Left ventricle myocardium inferior (tissue), 1 donor: ENCODE results near the gene TAF15. TPM values are rescaled to one million over a fixed set of nuclear protein-coding genes. Genes with fewer than 3 reads are reported as not detected.

Source experiments
- DNase-seq: peaks from one replicate; pipeline ENCODE4 v3.0.0-alpha.2; 2020
- H3K27ac ChIP-seq: fragments of 200-600 bp; replicated peaks from 2 replicates; pipeline ENCODE4 v1.8.0; 2021
- H3K27me3 ChIP-seq: fragments of 200-600 bp; 2 replicates; pipeline ENCODE4 v1.8.0; 2021; ENCODE audit warnings: low read depth
- H3K36me3 ChIP-seq: fragments of 200-600 bp; 2 replicates; pipeline ENCODE4 v1.8.0; 2021
- H3K4me1 ChIP-seq: fragments of 200-600 bp; 2 replicates; pipeline ENCODE4 v1.8.0; 2021
- H3K4me3 ChIP-seq: fragments of 200-600 bp; 2 replicates; pipeline ENCODE4 v1.8.0; 2021; ENCODE audit warnings: mild to moderate bottlenecking, moderate library complexity
- H3K9me3 ChIP-seq: fragments of 200-600 bp; replicated peaks from 2 replicates; pipeline ENCODE4 v1.8.0; 2021
- CTCF ChIP-seq: fragments of 200-600 bp; IDR thresholded peaks from 2 replicates; pipeline ENCODE4 v1.8.0; 2021; ENCODE audit warnings: antibody characterized with exemption, mild to moderate bottlenecking, borderline replicate concordance
- intact Hi-C: fragments of 100-400 bp; cut with micrococcal nuclease; formaldehyde crosslinking; loops from one replicate; pipeline ENCODE4 v1.11.0; 2022
- total RNA-seq: library from RNA; stranded (reverse); fragmentation: NEBNext Ultra II Directional; extraction: Animal tissue kit (Norgen Biotek cat#: 25700); gene quantifications from one replicate; pipeline ENCODE4 v1.2.1, GENCODE V29; 2021
- donor health status: DM: no; HTN: yes; CAD: no; lungs with severe emphysema.

Gene TAF15
- total RNA-seq, 1 donor from 2014 or later, result 113 TPM

DNA sequence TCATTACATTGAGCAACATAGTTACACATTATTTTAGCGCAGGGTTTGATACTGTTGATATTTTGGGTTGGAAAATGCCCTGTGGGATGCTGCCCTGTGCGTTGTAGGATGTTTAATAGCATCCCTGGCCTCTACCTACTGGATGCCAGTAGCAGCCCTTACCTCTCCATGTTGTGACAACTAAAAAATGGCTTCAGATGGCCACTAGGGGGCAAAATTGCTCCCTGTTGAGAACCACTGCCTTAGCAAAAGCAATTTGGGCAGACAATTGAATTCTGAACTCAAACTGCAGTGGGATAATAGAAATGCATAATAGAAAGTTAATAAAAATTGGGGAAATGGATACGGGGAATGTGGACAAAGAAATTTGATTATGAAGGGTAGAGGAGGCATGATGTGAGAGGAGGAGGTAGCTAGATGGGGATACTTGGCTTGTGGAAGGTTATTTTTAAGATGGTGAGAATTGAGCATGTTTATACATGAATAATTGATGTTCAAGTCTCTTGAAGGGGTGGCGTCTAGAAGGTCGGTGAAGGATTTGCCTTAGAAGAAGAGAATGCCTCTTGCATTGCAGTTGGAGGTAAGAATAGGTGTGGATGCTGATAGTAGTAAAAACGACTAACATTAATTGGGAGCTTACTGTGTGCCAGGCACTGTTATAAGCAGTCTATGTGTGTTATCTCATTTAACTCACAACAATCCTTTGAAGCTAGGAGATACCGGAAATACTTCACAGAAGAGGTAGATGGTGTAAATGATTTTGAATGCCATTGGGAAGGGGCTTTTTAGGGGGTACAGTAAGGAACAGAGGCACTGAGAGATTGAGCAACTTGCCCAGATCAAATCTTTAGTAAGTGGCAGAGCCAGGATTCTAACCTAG lies 40.4 kb downstream of the TAF15 start:
- Histone ChIP-seq H3K4me1 (peaks cover 15% of the 10 kb centered on the region), H3K27ac (no peak overlapping the region), H3K27me3 (no peaks in the 10 kb centered on the region), H3K9me3 (no peaks in the 10 kb centered on the region), H3K4me3 (no peak overlapping the region), H3K36me3 (peaks cover 29% of the 10 kb centered on the region)
- intact Hi-C loops, result no loop called here
- peak; percentile 74 for TF ChIP-seq CTCF
- no peak for DNase-seq

- no peaks in the 10 kb centered on the region for H3K4me1 ChIP-seq
- no peak for TF ChIP-seq CTCF
- no peak for DNase-seq
- intact Hi-C loops, result no loop called here
- H3K36me3 ChIP-seq, result no peaks in the 10 kb centered on the region
- no peaks in the 10 kb centered on the region for H3K27me3 ChIP-seq
- no peak overlapping the region for H3K4me3 ChIP-seq
- no peaks in the 10 kb centered on the region for H3K9me3 ChIP-seq
- no peak overlapping the region for H3K27ac ChIP-seq
Observed at GRCh38 chr17:35855965-35856364, 46.7 kb downstream of the TAF15 start.

- no peaks in the 10 kb centered on the region for H3K27me3 ChIP-seq
- no peak overlapping the region for H3K27ac ChIP-seq
- no peaks in the 10 kb centered on the region for H3K36me3 ChIP-seq
- intact Hi-C loops, result no loop called here
- no peaks in the 10 kb centered on the region for H3K4me1 ChIP-seq
- H3K4me3 ChIP-seq, result no peak overlapping the region
- DNase-seq, result no peak
- no peaks in the 10 kb centered on the region for H3K9me3 ChIP-seq
- TF ChIP-seq CTCF, result no peak
Observed at GRCh38 chr17:35856603-35857002, 47.3 kb downstream of the TAF15 start.

DNA sequence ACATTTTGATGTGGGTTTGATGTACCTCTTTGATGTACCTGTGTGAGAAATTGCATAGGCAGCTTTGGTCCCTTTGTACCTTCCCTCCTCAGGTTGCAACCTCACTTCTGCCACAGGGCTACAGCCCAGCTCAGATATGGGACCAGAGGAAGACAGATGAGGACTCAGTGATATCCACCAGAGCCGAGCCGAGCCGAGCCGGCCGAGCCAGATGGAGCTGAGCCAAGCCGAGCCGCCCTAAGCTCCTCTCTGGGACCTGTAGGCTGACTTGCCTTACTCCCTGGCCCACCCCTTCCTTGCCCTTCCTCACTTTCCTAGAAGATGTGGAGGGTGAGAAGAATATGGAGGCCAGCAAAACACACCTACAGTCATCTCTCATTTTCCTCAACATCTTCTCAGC lies 55.6 kb downstream of the TAF15 start:
- Histone ChIP-seq H3K4me3 (no peak overlapping the region), H3K36me3 (no peaks in the 10 kb centered on the region), H3K27ac (no peak overlapping the region), H3K27me3 (no peaks in the 10 kb centered on the region), H3K9me3 (no peaks in the 10 kb centered on the region), H3K4me1 (peaks cover 12% of the 10 kb centered on the region)
- intact Hi-C loops, result no loop called here
- no peak for TF ChIP-seq CTCF
- DNase-seq, result no peak

- H3K27ac ChIP-seq, result no peak overlapping the region
- H3K27me3 ChIP-seq, result no peaks in the 10 kb centered on the region
- TF ChIP-seq CTCF, result no peak
Observed at GRCh38 chr17:35865412-35866340, 56.4 kb downstream of the TAF15 start.

More at GRCh38 chr17:35865412-35866340, 56.4 kb downstream of the TAF15 start:
- intact Hi-C loops, result no loop called here
- Histone ChIP-seq H3K4me3 (no peak overlapping the region), H3K4me1 (peaks cover 12% of the 10 kb centered on the region), H3K9me3 (no peaks in the 10 kb centered on the region), H3K36me3 (no peaks in the 10 kb centered on the region)
- DNase-seq, result no peak
